Measurements from ENCODE around the gene ZFAND3.

Gene ZFAND3

GRCh38 chr6:38079107-38079506, 259.6 kb downstream of the ZFAND3 start:
- no peak overlapping the region for H3K4me3 ChIP-seq (ENCODE audit: low read depth, low read length)
- TF ChIP-seq, protein P1, sequence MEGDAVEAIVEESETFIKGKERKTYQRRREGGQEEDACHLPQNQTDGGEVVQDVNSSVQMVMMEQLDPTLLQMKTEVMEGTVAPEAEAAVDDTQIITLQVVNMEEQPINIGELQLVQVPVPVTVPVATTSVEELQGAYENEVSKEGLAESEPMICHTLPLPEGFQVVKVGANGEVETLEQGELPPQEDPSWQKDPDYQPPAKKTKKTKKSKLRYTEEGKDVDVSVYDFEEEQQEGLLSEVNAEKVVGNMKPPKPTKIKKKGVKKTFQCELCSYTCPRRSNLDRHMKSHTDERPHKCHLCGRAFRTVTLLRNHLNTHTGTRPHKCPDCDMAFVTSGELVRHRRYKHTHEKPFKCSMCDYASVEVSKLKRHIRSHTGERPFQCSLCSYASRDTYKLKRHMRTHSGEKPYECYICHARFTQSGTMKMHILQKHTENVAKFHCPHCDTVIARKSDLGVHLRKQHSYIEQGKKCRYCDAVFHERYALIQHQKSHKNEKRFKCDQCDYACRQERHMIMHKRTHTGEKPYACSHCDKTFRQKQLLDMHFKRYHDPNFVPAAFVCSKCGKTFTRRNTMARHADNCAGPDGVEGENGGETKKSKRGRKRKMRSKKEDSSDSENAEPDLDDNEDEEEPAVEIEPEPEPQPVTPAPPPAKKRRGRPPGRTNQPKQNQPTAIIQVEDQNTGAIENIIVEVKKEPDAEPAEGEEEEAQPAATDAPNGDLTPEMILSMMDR (IDR thresholded peaks at IDR 0.05; ENCODE audit: borderline replicate concordance, insufficient read depth, low read depth, low read length) = no peak

DNA sequence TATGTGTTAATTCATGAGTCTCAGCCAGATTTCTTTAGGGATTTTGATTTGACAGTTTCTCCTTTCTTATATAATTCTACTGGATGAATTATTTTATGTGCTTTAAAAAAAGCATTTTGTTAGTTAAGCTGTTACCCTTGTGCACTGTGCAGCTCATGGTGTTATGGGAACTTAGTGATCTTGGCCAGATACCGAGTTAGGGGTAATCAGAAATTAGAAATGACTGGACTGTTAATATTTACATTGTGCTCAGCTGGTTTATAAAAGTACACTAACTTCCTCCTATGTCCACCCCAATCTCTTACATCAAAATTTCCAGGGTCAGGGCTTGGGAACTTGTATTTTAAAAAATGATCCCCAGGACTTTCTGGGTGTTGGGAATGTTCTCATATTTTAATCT, 260.0 kb downstream of the ZFAND3 start:
- no peak overlapping the region for H3K4me3 ChIP-seq (ENCODE audit: low read depth, low read length)
- TF ChIP-seq, protein P1 (IDR thresholded peaks at IDR 0.05; ENCODE audit: borderline replicate concordance, insufficient read depth, low read depth, low read length) = no peak

DNA sequence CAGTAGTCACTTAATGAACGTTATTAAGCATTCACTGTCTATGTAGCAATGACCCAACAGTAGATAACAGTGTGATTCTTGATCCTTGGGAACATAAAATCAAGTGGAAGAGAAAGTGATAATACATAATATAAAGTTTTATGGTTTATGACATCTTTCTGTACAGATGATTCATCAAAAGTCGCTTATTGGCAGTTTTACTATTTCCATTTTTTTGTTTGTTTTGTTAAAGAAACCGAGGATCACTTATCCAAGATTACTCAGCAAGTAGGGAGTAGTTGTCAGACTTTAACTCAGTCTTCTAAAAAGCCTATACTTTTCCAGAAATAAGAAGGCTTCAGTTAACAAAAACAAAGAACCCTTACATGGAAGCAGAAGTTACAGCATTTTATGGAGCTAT, 260.8 kb downstream of the ZFAND3 start:
- TF ChIP-seq, protein P1 (IDR thresholded peaks at IDR 0.05; ENCODE audit: borderline replicate concordance, insufficient read depth, low read depth, low read length) = no peak
- no peak overlapping the region for H3K4me3 ChIP-seq (ENCODE audit: low read depth, low read length)

DNA sequence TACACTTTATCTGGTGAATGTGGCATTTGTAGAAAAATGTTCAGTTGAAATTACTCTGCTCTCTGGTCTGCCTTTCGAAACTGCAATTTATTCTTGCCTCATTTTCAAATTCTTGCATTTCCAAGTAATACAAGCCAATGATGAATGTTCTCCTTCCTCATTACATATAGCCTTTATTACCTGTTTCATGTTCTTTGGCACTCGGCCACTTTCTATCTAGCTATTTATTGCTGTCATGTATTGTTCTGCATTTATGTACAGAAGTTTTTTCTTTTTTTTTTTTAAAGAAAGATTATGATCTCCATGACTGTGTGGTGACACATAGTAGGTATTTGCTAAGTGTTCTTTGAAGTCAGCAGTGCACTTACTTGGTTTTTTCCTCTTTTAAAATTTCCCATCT, 261.4 kb downstream of the ZFAND3 start:
- H3K4me3 ChIP-seq (ENCODE audit: low read depth, low read length) = no peak overlapping the region
- TF ChIP-seq, protein P1 (IDR thresholded peaks at IDR 0.05; ENCODE audit: borderline replicate concordance, insufficient read depth, low read depth, low read length) = no peak

- TF ChIP-seq, protein P1 (IDR thresholded peaks at IDR 0.05; ENCODE audit: borderline replicate concordance, insufficient read depth, low read depth, low read length) = no peak
- no peak overlapping the region for H3K4me3 ChIP-seq (ENCODE audit: low read depth, low read length)
These were observed 265.5 kb downstream of the ZFAND3 start for GRCh38 chr6:38085031-38085430.

DNA sequence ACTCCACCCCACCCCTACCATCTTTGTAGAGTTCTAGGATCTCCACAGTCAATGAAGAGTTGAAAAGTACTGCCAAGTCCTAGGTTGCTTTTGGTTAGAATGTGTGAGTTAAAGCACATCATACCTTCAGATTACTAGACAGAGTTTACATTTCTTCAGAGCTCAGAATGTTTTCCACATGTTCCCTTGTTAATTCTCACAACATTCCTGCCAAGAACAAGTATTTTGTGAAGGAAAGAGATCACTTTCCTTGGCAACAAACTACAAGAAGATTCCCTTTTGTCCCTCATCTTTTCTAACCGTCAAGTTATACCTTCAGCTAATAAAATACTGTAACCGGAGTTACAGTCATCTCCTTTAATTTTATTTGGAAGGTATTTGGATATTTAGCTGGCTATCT, 266.8 kb downstream of the ZFAND3 start:
- no peak overlapping the region for H3K4me3 ChIP-seq (ENCODE audit: low read depth, low read length)
- TF ChIP-seq, protein P1 (IDR thresholded peaks at IDR 0.05; ENCODE audit: borderline replicate concordance, insufficient read depth, low read depth, low read length) = no peak

DNA sequence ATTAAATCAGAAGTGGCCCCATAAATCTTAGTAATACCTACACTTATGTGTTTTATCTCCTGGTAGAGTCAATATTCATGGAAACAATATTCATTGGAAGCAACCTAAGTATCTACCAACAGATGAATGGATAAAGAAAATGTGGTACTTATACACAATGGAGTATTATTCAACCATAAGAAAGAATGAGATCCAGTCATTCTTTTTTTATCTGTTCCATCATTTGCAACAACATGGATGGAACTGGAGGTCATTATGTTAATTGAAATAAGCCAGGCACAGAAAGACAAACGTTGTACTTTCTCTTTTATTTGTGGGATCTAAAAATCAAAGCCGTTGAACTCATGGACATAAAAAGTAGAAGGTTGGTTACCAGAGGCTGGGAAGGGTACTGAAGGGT, 268.5 kb downstream of the ZFAND3 start:
- TF ChIP-seq, protein P1 (IDR thresholded peaks at IDR 0.05; ENCODE audit: borderline replicate concordance, insufficient read depth, low read depth, low read length) = no peak
- no peak overlapping the region for H3K4me3 ChIP-seq (ENCODE audit: low read depth, low read length)
